Measurements from ENCODE around the gene DNAL4. TPM values are rescaled to one million over a fixed set of nuclear protein-coding genes. Genes with fewer than 3 reads are reported as not detected.

The DNAL4 gene
- total and polyA plus RNA-seq, 2 of the 4 experiments (the other 2 are of a cell fraction) = 6.1 to 12.1 TPM

DNA sequence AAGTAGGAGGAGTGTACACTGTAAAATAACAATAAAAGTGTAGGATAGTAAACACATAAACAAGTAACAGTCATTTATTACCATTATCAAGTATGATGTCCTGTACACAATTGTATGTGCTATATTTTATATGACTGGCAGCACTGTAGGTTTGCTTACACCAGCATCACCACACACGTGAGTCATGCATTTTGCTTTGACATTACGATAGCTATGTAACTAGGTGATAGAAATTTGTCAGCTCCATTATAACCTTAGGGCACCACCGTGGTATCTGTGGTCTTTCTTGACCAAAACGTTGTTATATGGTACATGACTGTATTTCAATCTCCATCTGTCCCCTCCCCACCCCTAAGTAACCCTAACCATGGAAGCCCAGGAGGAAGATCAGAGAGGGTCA, 1.1 kb downstream of the DNAL4 start:
- dilution Hi-C loops (cut with HindIII; ENCODE audit: low sequenced_read_pairs, unreplicated experiment) = no loop called here
- Histone ChIP-seq H3K9me1 (ENCODE audit: insufficient read depth, low read length) (peaks cover 25% of the 10 kb centered on the region), H3K36me3 (ENCODE audit: control insufficient read depth, insufficient read depth, low read length) (peaks cover 6% of the 10 kb centered on the region), H3K4me3 (ENCODE audit: insufficient read depth, low read depth, low read length) (peak overlapping the region; percentile 73; the same call in 1 of the 2 replicates), H3K4me2 (ENCODE audit: low read depth, low read length) (peak overlapping the region; percentile 99), H4K20me1 (ENCODE audit: insufficient read depth, low read length) (no peaks in the 10 kb centered on the region), H3K18ac (ENCODE audit: low read depth, low read length) (no peak overlapping the region), H2BK120ac (ENCODE audit: low read depth, low read length) (no peak overlapping the region), H4K91ac (ENCODE audit: insufficient read depth, low read depth, low read length) (no peak overlapping the region), H3K4ac (ENCODE audit: low read depth, low read length) (no peak overlapping the region), H3K14ac (replicated peaks; ENCODE audit: low read depth, low read length) (no peak overlapping the region), H3K23ac (ENCODE audit: low read depth, low read length) (peak overlapping the region; percentile 72; the same call in 1 of the 2 replicates), H3K9ac (ENCODE audit: low read depth, low read length) (no peak overlapping the region), H3K79me1 (ENCODE audit: low read depth in 1 of 2, low read length in 2 of 2) (peaks cover 7 to 36% of the 10 kb centered on the region in 2 experiments), H3K27me3 (ENCODE audit: control insufficient read depth, insufficient read depth, low read length) (no peaks in the 10 kb centered on the region; the same call in 1 of the 2 replicates), H2AK5ac (ENCODE audit: low read depth, low read length) (no peak overlapping the region), H3K27ac (ENCODE audit: insufficient read depth, low read length) (no peak overlapping the region), H2AK9ac (replicated peaks; ENCODE audit: low read depth, low read length, poor library complexity) (no peak overlapping the region), H2BK15ac (ENCODE audit: low read depth, low read length) (no peak overlapping the region), H2BK20ac (ENCODE audit: low read depth, low read length) (no peak overlapping the region), H3K56ac (ENCODE audit: extremely low read depth, insufficient read depth, low read length) (no peak overlapping the region), H3K4me1 (ENCODE audit: control insufficient read depth, insufficient read depth, low read length) (peaks cover 9% of the 10 kb centered on the region), H3K9me3 (ENCODE audit: control insufficient read depth, insufficient read depth, low read length) (no peaks in the 10 kb centered on the region), H4K5ac (ENCODE audit: low read depth, low read length) (peak overlapping the region; percentile 42; the same call in 1 of the 2 replicates), H2AFZ (replicated peaks; ENCODE audit: low read length, poor library complexity) (no peak overlapping the region), H2BK5ac (ENCODE audit: low read depth, low read length, poor library complexity, severe bottlenecking) (no peak overlapping the region), H4K8ac (ENCODE audit: low read depth in 2 of 2, low read length in 2 of 2) (peak overlapping the region in 1 of 2 experiments; percentile 89; a peak in 1 of 4 replicates)
- in situ Hi-C loops (cut with MboI; ENCODE audit: low sequenced_read_pairs) = no loop called here
- intact Hi-C loops (cut with micrococcal nuclease) = no loop called here
- no peak for ATAC-seq (ENCODE audit: low read depth)
- ChIA-PET CTCF (no interaction called here), POLR2A (ENCODE audit: unreplicated experiment) (no interaction called here)
- no TSS peak for BruUV-seq (replicated peaks)
- no CpG with 5 or more reads among the region's 4 CpGs for WGBS, 2 experiments (ENCODE audit: extremely low coverage in 2 of 2, insufficient read length in 1 of 2)
- DNase-seq = peak; percentile 59
- no peak for TF ChIP-seq NFE2L2 (IDR thresholded peaks at IDR 0.05; ENCODE audit: low read depth, low read length)
- 0 out of 2 replicates have a peak, but pooled peaks have one; percentile 27 for TF ChIP-seq BHLHE40 (IDR thresholded peaks at IDR 0.05; ENCODE audit: low read depth, low read length)
- TF ChIP-seq SMC3 (IDR thresholded peaks at IDR 0.05; ENCODE audit: low read depth, low read length) = no peak
- peak; percentile 39; the same call in 1 of the 2 replicates for TF ChIP-seq FOS (IDR thresholded peaks at IDR 0.05; ENCODE audit: low read depth, low read length)
- peak; percentile 20 for TF ChIP-seq RCOR1 (IDR thresholded peaks at IDR 0.05; ENCODE audit: insufficient replicate concordance, low read length)
